DMS153 (cell line): ENCODE data around the gene MAGI2.

Experiments used
- DNase-seq: peaks from one replicate; lab custom pipeline; 2025; lab: John Stamatoyannopoulos, UW

MAGI2 gene

GRCh38 chr7:78081344-78081743 lies 1372.1 kb downstream of the MAGI2 start:
- no peak for DNase-seq

GRCh38 chr7:78080811-78081210 lies 1372.7 kb downstream of the MAGI2 start:
- DNase-seq = no peak

GRCh38 chr7:78080241-78080640 lies 1373.2 kb downstream of the MAGI2 start:
- DNase-seq = no peak

GRCh38 chr7:78074713-78075112 lies 1378.8 kb downstream of the MAGI2 start:
- DNase-seq = no peak

GRCh38 chr7:78073609-78074382 lies 1379.7 kb downstream of the MAGI2 start:
- peak; percentile 18 for DNase-seq

GRCh38 chr7:78072201-78072590 lies 1381.3 kb downstream of the MAGI2 start:
- no peak for DNase-seq

GRCh38 chr7:78071491-78072200 lies 1381.8 kb downstream of the MAGI2 start:
- no peak for DNase-seq

- no peak for DNase-seq
Measured at GRCh38 chr7:78066599-78066998, 1386.9 kb downstream of the MAGI2 start.

GRCh38 chr7:78063758-78064157 lies 1389.7 kb downstream of the MAGI2 start:
- DNase-seq = no peak

GRCh38 chr7:78062214-78062613 lies 1391.3 kb downstream of the MAGI2 start:
- no peak for DNase-seq

- DNase-seq = no peak
Measured at GRCh38 chr7:78057571-78057970, 1395.9 kb downstream of the MAGI2 start.

GRCh38 chr7:78055599-78055998 lies 1397.9 kb downstream of the MAGI2 start:
- DNase-seq = no peak

GRCh38 chr7:78055001-78055573 lies 1398.4 kb downstream of the MAGI2 start:
- DNase-seq = peak; percentile 9

GRCh38 chr7:78052112-78052511 lies 1401.4 kb downstream of the MAGI2 start:
- no peak for DNase-seq

GRCh38 chr7:78047800-78048199 lies 1405.7 kb downstream of the MAGI2 start:
- no peak for DNase-seq

GRCh38 chr7:78043159-78043558 lies 1410.3 kb downstream of the MAGI2 start:
- no peak for DNase-seq

- DNase-seq = no peak
Measured at GRCh38 chr7:78041423-78041822, 1412.0 kb downstream of the MAGI2 start.

GRCh38 chr7:78039790-78040776 lies 1413.4 kb downstream of the MAGI2 start:
- DNase-seq = no peak

GRCh38 chr7:78038465-78039080 lies 1414.9 kb downstream of the MAGI2 start:
- DNase-seq = no peak

- no peak for DNase-seq
Measured at GRCh38 chr7:78037603-78038002, 1415.9 kb downstream of the MAGI2 start.

GRCh38 chr7:78033410-78033809 lies 1420.1 kb downstream of the MAGI2 start:
- DNase-seq = no peak

GRCh38 chr7:78026492-78026891 lies 1427.0 kb downstream of the MAGI2 start:
- DNase-seq = no peak
